Lower lobe of right lung (tissue), 2 donors: ENCODE results near the gene TOLLIP. TPM values are rescaled to one million over a fixed set of nuclear protein-coding genes. Genes with fewer than 3 reads are reported as not detected.

Experiments used
- ATAC-seq, 2 donors: fragments of 200-7000 bp; cut with Tn5 transposase; one replicate each; pipeline ENCODE4 v1.9.1; 2020 to 2022; ENCODE audit warnings: mild to moderate bottlenecking in 2 of 2, moderate library complexity in 2 of 2
- DNase-seq: peaks from one replicate; pipeline ENCODE4 v3.0.0-alpha.2; 2020
- H3K27ac ChIP-seq: fragments of 200-600 bp; one replicate; pipeline ENCODE4 v1.8.0; 2022
- H3K27me3 ChIP-seq: fragments of 200-600 bp; one replicate; pipeline ENCODE4 v1.8.0; 2022; ENCODE audit warnings: low read depth
- H3K36me3 ChIP-seq: fragments of 200-600 bp; one replicate; pipeline ENCODE4 v1.8.0; 2022; ENCODE audit warnings: mild to moderate bottlenecking
- H3K4me1 ChIP-seq: fragments of 200-600 bp; one replicate; pipeline ENCODE4 v1.8.0; 2022
- H3K4me3 ChIP-seq: fragments of 200-600 bp; one replicate; pipeline ENCODE4 v1.8.0; 2022; ENCODE audit warnings: mild to moderate bottlenecking
- H3K9me3 ChIP-seq: fragments of 200-600 bp; one replicate; pipeline ENCODE4 v1.8.0; 2022
- intact Hi-C: fragments of 100-400 bp; cut with DNase I; formaldehyde crosslinking; loops from one replicate; pipeline ENCODE4 v1.11.0; 2022
- total RNA-seq: library from RNA; stranded (reverse); fragmentation: NEBNext Ultra II Directional; extraction: Animal tissue kit (Norgen Biotek cat#: 25700); gene quantifications from one replicate; pipeline ENCODE4 v1.2.1, GENCODE V29; 2021
- TF ChIP-seq, protein P1 (sequence below): fragments of 200-600 bp; IDR thresholded peaks from one replicate; pipeline ENCODE4 v1.8.0; 2022; ENCODE audit warnings: antibody characterized with exemption, mild to moderate bottlenecking
- donor health status: DM: no; HTN: yes; CAD: no; lungs with severe emphysema.

The TOLLIP gene
- total RNA-seq, 1 donor from 2014 or later: 68.4 TPM

DNA sequence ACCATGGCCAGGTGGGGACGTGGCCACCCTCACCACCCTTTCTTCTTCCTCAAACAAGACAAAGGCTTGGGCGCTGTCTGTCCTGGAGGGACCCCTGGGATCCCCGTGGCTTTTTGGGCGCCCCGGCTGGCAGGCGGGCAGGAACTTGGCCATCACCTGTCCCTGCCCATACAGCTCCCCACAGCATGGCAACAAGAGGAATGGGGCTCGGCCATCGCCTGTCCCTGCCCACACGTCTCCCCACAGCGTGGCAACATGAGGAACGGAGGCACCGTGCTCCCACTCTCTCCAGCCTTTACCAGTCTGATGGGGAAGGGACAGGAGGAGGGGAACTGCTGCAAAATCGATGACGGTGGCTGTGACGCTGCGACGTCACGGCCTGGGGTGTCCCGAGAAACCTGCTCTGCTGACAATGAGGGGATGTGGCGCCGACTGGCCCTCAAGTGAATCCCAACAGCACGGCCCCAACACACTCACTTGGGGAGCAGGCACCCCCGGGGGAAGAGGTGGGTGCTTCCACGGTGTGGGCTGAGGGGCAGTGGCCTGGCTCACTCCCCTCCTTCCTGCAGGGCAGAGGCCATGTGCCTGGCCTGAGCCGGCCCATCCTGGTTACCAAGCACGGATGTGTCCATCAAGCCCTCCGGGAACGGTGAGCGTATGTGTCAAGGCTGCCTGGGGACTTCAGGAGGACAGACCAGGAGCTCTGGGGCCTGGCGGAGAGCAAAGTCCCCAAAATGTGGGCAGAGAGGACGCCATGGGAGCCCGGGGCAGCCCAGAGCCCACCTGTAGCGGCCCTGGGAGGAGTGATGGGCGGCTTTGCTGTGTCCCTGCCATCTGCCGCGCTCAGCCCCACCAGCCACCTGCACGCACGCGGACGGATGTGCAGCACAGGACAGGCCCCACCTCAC lies 30.4 kb downstream of the TOLLIP start:
- H3K36me3 ChIP-seq: peaks cover 93% of the 10 kb centered on the region
- H3K4me3 ChIP-seq: no peak overlapping the region
- ATAC-seq (no peak), DNase-seq (no peak)
- H3K27ac ChIP-seq: no peak overlapping the region
- TF ChIP-seq, protein P1, sequence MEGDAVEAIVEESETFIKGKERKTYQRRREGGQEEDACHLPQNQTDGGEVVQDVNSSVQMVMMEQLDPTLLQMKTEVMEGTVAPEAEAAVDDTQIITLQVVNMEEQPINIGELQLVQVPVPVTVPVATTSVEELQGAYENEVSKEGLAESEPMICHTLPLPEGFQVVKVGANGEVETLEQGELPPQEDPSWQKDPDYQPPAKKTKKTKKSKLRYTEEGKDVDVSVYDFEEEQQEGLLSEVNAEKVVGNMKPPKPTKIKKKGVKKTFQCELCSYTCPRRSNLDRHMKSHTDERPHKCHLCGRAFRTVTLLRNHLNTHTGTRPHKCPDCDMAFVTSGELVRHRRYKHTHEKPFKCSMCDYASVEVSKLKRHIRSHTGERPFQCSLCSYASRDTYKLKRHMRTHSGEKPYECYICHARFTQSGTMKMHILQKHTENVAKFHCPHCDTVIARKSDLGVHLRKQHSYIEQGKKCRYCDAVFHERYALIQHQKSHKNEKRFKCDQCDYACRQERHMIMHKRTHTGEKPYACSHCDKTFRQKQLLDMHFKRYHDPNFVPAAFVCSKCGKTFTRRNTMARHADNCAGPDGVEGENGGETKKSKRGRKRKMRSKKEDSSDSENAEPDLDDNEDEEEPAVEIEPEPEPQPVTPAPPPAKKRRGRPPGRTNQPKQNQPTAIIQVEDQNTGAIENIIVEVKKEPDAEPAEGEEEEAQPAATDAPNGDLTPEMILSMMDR: no peak
- H3K4me1 ChIP-seq: peaks cover 10% of the 10 kb centered on the region
- intact Hi-C loops: no loop called here
- no peaks in the 10 kb centered on the region for H3K9me3 ChIP-seq
- no peaks in the 10 kb centered on the region for H3K27me3 ChIP-seq

DNA sequence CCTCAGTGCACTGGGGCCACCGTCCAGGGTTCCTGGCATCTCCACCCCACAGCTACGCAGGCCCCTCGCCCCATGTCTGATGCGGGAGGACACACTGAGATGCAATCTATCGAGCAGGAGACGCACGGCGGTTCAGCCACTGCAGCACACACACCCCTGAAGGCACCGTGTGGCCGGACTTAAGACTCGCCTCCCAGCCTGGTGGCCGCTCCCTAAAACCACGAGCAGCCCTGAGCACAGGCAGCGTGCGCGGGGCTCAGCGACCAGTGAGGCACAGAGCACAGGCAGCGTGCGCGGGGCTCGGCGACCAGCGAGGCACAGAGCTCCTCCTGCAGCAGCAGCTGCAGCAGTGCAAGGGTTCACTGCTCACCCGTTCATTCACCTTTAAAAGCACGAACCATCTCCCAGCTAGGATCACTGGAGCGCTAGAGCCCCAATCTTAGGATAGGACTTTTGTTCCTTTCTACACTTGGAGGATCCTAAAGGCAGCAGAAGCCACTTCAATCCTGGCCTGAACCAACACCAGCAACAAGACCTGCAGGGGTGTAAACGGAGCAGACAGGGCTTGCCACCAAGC lies 31.4 kb downstream of the TOLLIP start:
- intact Hi-C loops: no loop called here
- H3K4me3 ChIP-seq: no peak overlapping the region
- H3K36me3 ChIP-seq: peaks cover 83% of the 10 kb centered on the region
- no peak for DNase-seq
- no peak overlapping the region for H3K27ac ChIP-seq
- H3K9me3 ChIP-seq: no peaks in the 10 kb centered on the region
- H3K4me1 ChIP-seq: peaks cover 10% of the 10 kb centered on the region
- no peaks in the 10 kb centered on the region for H3K27me3 ChIP-seq
- TF ChIP-seq, protein P1: no peak
- no peak for ATAC-seq

- H3K27me3 ChIP-seq: no peaks in the 10 kb centered on the region
- intact Hi-C loops: no loop called here
- H3K36me3 ChIP-seq: peaks cover 79% of the 10 kb centered on the region
- H3K4me3 ChIP-seq: no peak overlapping the region
- H3K9me3 ChIP-seq: no peaks in the 10 kb centered on the region
- TF ChIP-seq, protein P1: no peak
- ATAC-seq (no peak), DNase-seq (no peak)
- H3K27ac ChIP-seq: no peak overlapping the region
- peaks cover 7% of the 10 kb centered on the region for H3K4me1 ChIP-seq
Observed at GRCh38 chr11:1276866-1277615, 32.4 kb downstream of the TOLLIP start.

GRCh38 chr11:1276041-1276790 lies 33.2 kb downstream of the TOLLIP start:
- H3K36me3 ChIP-seq: peaks cover 71% of the 10 kb centered on the region
- intact Hi-C loops: no loop called here
- no peak overlapping the region for H3K27ac ChIP-seq
- TF ChIP-seq, protein P1: no peak
- ATAC-seq (no peak), DNase-seq (no peak)
- no peaks in the 10 kb centered on the region for H3K4me1 ChIP-seq
- no peaks in the 10 kb centered on the region for H3K9me3 ChIP-seq
- H3K4me3 ChIP-seq: no peak overlapping the region
- no peaks in the 10 kb centered on the region for H3K27me3 ChIP-seq

GRCh38 chr11:1275021-1275420 lies 34.4 kb downstream of the TOLLIP start:
- Histone ChIP-seq H3K4me1 (no peaks in the 10 kb centered on the region), H3K36me3 (peaks cover 59% of the 10 kb centered on the region), H3K4me3 (no peak overlapping the region), H3K27me3 (no peaks in the 10 kb centered on the region), H3K27ac (no peak overlapping the region), H3K9me3 (no peaks in the 10 kb centered on the region)
- ATAC-seq (no peak), DNase-seq (no peak)
- intact Hi-C loops: no loop called here
- TF ChIP-seq, protein P1: no peak
